GM12878 (cell line): ENCODE results near the gene CFAP52. TPM values are rescaled to one million over a fixed set of nuclear protein-coding genes. Genes with fewer than 3 reads are reported as not detected.

ENCODE experiments used
- ATAC-seq: fragments of 200-7000 bp; cut with Tn5 transposase; 3 replicates; pipeline ENCODE4 v1.9.1; 2020; ENCODE audit warnings: mild to moderate bottlenecking, moderate library complexity
- BruUV-seq: library from RNA; stranded (reverse); fragments of 400-500 nt; replicated peaks from 2 replicates; lab custom pipeline; 2021; lab: Mats Ljungman, UMichigan
- CTCF ChIA-PET: fragments of 300-600 bp; sonication (Branson Sonifier 250); formaldehyde crosslinking; extraction: SDS; loops from one replicate; lab custom pipeline; 2021; ENCODE audit warnings: inconsistent platforms; lab: Yijun Ruan, JAX
- POLR2A ChIA-PET: fragments of 350-600 bp; formaldehyde crosslinking; extraction: SDS; loops from one replicate; lab custom pipeline; 2021; ENCODE audit warnings: inconsistent platforms; lab: Charles Lee
- RAD21 ChIA-PET: fragments of 300-600 bp; sonication (Branson Sonifier 250); formaldehyde crosslinking; loops from one replicate; lab custom pipeline; 2023; ENCODE audit warnings: antibody characterized with exemption; ENCODE audit not compliant: unreplicated experiment; lab: Charles Lee
- SMC1A ChIA-PET: fragments of 300-600 bp; sonication (Branson Sonifier 250); formaldehyde crosslinking; loops from one replicate; lab custom pipeline; 2023; ENCODE audit not compliant: unreplicated experiment, uncharacterized antibody; lab: Charles Lee
- DNase-seq: peaks from one replicate; pipeline ENCODE4 v3.0.0-alpha.2; 2011; ENCODE audit warnings: low read depth, low spot score
- FAIRE-seq: peaks from 3 replicates; lab custom pipeline; 2011; peaks lifted over from hg19 to GRCh38; lab: Jason Lieb, UNC
- H2AFZ ChIP-seq: 2 replicates; pipeline ENCODE4 v1.6.0; 2011; ENCODE audit warnings: low read depth, low read length, control low read depth; ENCODE audit not compliant: control insufficient read depth
- H3K27ac ChIP-seq: 2 replicates; pipeline ENCODE4 v1.5.1; 2011; ENCODE audit warnings: control low read depth; ENCODE audit not compliant: control insufficient read depth, insufficient read depth
- H3K27me3 ChIP-seq, 2 experiments: replicated peaks in 1 of 2; 2 replicates each; pipeline versions ENCODE4 v1.6.0 to v1.6.1; 2011; ENCODE audit warnings: low read length in 1 of 2; ENCODE audit not compliant: control insufficient read depth in 2 of 2, insufficient read depth in 2 of 2
- H3K36me3 ChIP-seq, 2 experiments: 2 replicates each; pipeline ENCODE4 v1.5.1; 2011; ENCODE audit warnings: low read length in 1 of 2; ENCODE audit not compliant: control insufficient read depth in 2 of 2, insufficient read depth in 2 of 2
- H3K4me1 ChIP-seq: 2 replicates; pipeline ENCODE4 v1.6.1; 2011; ENCODE audit warnings: mild to moderate bottlenecking, low read length, moderate library complexity, mixed read lengths; ENCODE audit not compliant: control insufficient read depth, insufficient read depth
- H3K4me2 ChIP-seq: 2 replicates; pipeline ENCODE4 v1.6.0; 2011; ENCODE audit warnings: control low read depth; ENCODE audit not compliant: control insufficient read depth, insufficient read depth
- H3K4me3 ChIP-seq: fragments of 200-600 bp; sonication (generic); 2 replicates; pipeline ENCODE4 v1.5.1; 2016
- H3K79me2 ChIP-seq: 2 replicates; pipeline ENCODE4 v1.6.0; 2011; ENCODE audit warnings: low read length; ENCODE audit not compliant: control insufficient read depth, insufficient read depth
- H3K9ac ChIP-seq: 2 replicates; pipeline ENCODE4 v1.8.0; 2011; ENCODE audit warnings: low read length, control low read depth, mixed read lengths; ENCODE audit not compliant: control insufficient read depth, insufficient read depth
- H3K9me3 ChIP-seq: replicated peaks from 3 replicates; pipeline ENCODE4 v1.5.1; 2011; ENCODE audit warnings: mild to moderate bottlenecking, low read length; ENCODE audit not compliant: control insufficient read depth, insufficient read depth
- H4K20me1 ChIP-seq: 2 replicates; pipeline ENCODE4 v1.6.0; 2011; ENCODE audit not compliant: control insufficient read depth, insufficient read depth
- MTA2 ChIP-seq: fragments of 450-650 bp; IDR thresholded peaks from 2 replicates; pipeline ENCODE4 v1.6.1; 2016; ENCODE audit warnings: low read depth, mild to moderate bottlenecking, moderate library complexity
- NFYB ChIP-seq: IDR thresholded peaks from 2 replicates; pipeline ENCODE4 v1.6.1; 2011; ENCODE audit warnings: low read depth, mild to moderate bottlenecking, low read length, improper control_type of control experiment, moderate library complexity; ENCODE audit not compliant: insufficient read depth
- PAX8 ChIP-seq: fragments of 450-650 bp; IDR thresholded peaks from 2 replicates; pipeline ENCODE4 v1.6.1; 2017; ENCODE audit warnings: mild to moderate bottlenecking, moderate library complexity
- SIN3A ChIP-seq: IDR thresholded peaks from 2 replicates; pipeline ENCODE4 v1.6.1; 2012; ENCODE audit warnings: low read depth, low read length, improper control_type of control experiment
- SMC3 ChIP-seq: IDR thresholded peaks from 2 replicates; pipeline ENCODE4 v1.6.1; 2011; ENCODE audit warnings: low read length, improper control_type of control experiment, borderline replicate concordance
- SPI1 ChIP-seq: IDR thresholded peaks from 2 replicates; pipeline ENCODE4 v1.6.1; 2011; ENCODE audit warnings: low read depth, mild to moderate bottlenecking, low read length, moderate library complexity, borderline replicate concordance; ENCODE audit not compliant: insufficient read depth
- SRF ChIP-seq, 2 experiments: IDR thresholded peaks; 2 replicates each; pipeline ENCODE4 v1.6.1; 2011; ENCODE audit warnings: low read depth in 2 of 2, low read length in 2 of 2, mild to moderate bottlenecking in 1 of 2, moderate library complexity in 1 of 2
- WRNIP1 ChIP-seq: IDR thresholded peaks from 2 replicates; pipeline ENCODE4 v1.6.1; 2011; ENCODE audit warnings: low read depth, low read length, improper control_type of control experiment, borderline replicate concordance
- ZBED1 ChIP-seq: IDR thresholded peaks from 2 replicates; pipeline ENCODE4 v1.6.1; 2016; ENCODE audit warnings: borderline replicate concordance
- ZNF274 ChIP-seq: IDR thresholded peaks from one replicate; pipeline ENCODE4 v1.8.0; 2011; ENCODE audit not compliant: insufficient read length, insufficient read depth
- WGBS: methylation state at CpG from one replicate; pipeline ENCODE4 v1.1.6; 2016; ENCODE audit warnings: low lambda C conversion rate; ENCODE audit not compliant: insufficient replicate concordance, insufficient coverage; ENCODE audit errors: missing lambda C conversion rate; 5-methylcytosine and 5-hydroxymethylcytosine counted together
- in situ Hi-C: fragments of 300-500 bp; cut with MboI; formaldehyde crosslinking; loops from 9 replicates; pipeline ENCODE4 v1.14.3; 2018; ENCODE audit warnings: mixed read lengths
- intact Hi-C: fragments of 100-400 bp; cut with micrococcal nuclease; formaldehyde crosslinking; loops from one replicate; pipeline ENCODE4 v1.14.2; 2022; ENCODE audit not compliant: unreplicated experiment
- polyA plus RNA-seq, 11 experiments: library from polyadenylated mRNA; depleted of rRNA in 4 of 11; unstranded in 6 of 11; stranded (reverse) in 5 of 11; fragments of >200 nt; fragmentation: Nextera tagmentation in 4 of 11; fragmentation: Illumina TruSeq in 1 of 11; extraction: Ambion mirVana in 4 of 11; extraction: Trizol in 1 of 11; gene quantifications; 1 replicate in 1 of 11; 2 replicates in 10 of 11; pipeline versions ENCODE4 v1.2.1 to v1.2.3, GENCODE V29; 2011 to 2016; ENCODE audit warnings: inconsistent platforms in 2 of 11, missing spikeins in 2 of 11, low read depth in 1 of 11
- total RNA-seq, 4 experiments: library from RNA; depleted of rRNA in 3 of 4; stranded (reverse); fragments of >200 nt in 3 of 4; fragmentation: Illumina TruSeq in 1 of 4; extraction: Trizol in 1 of 4; gene quantifications; 2 replicates each; pipeline versions ENCODE4 v1.2.1 to v1.2.3, GENCODE V29; 2013 to 2021
- TF ChIP-seq, protein P1 (sequence below): IDR thresholded peaks from 2 replicates; pipeline ENCODE4 v1.6.1; 2011; ENCODE audit warnings: low read depth, low read length, improper control_type of control experiment, borderline replicate concordance
- TF ChIP-seq, protein P2 (sequence below): fragments of 450-650 bp; conservative IDR thresholded peaks from 2 replicates; pipeline ENCODE4 v1.6.1; 2017; ENCODE audit warnings: mild to moderate bottlenecking, moderate library complexity
- TF ChIP-seq, protein P3 (sequence below): IDR thresholded peaks from 2 replicates; pipeline ENCODE4 v1.6.1; 2012; ENCODE audit warnings: improper control_type of control experiment, low read depth, low read length; ENCODE audit not compliant: insufficient replicate concordance
- TF ChIP-seq, protein P4 (sequence below): fragments of 450-650 bp; IDR thresholded peaks from 2 replicates; pipeline ENCODE4 v1.6.1; 2017; ENCODE audit warnings: mild to moderate bottlenecking, low read depth, inconsistent platforms; ENCODE audit not compliant: poor library complexity, severe bottlenecking

CFAP52 gene
- total and polyA plus RNA-seq, 10 of the 15 experiments (the other 5 are each of a cell fraction or from before 2014, with no cell fraction given): 0.05 to 0.14 TPM; not detected in 8

DNA sequence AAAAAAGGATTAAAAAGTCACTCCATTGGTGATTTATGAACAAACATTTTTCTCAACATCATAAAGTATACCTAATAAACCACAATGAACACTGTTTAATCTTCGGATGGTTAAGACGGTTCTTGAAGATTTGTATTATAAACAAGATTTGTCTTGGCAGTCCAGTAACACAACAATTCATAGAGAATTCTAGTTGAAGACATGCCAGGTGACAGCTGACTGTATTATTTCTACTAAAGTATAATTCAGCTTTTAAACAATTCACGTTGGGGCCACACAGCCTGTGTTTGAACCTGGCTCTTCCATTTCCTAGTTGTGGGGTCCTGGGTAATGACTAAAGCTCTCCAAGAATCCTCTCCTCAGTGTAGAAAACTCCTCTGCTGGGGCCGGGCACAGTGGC, 22.8 kb upstream of the CFAP52 start:
- Histone ChIP-seq H3K9ac (no peak overlapping the region), H3K27ac (no peak overlapping the region), H3K79me2 (no peaks in the 10 kb centered on the region), H3K9me3 (no peaks in the 10 kb centered on the region), H4K20me1 (peaks cover 2% of the 10 kb centered on the region; the same call in 1 of the 2 replicates), H3K4me2 (no peak overlapping the region), H2AFZ (no peak overlapping the region), H3K36me3 (peaks cover 0 to 5% of the 10 kb centered on the region in 2 experiments; a peak in 3 of 4 replicates), H3K4me3 (no peak overlapping the region), H3K27me3 (no peaks in the 10 kb centered on the region), H3K4me1 (no peaks in the 10 kb centered on the region)
- SMC1A ChIA-PET: interaction anchor here (1.2 kb wide), 2 partner anchors 260 to 262 kb away, joined by 3 to 4 read pairs; no protein-coding TSS in a partner anchor
- BruUV-seq: no TSS peak
- in situ Hi-C loops (no loop called here), intact Hi-C loops (no loop called here)
- POLR2A ChIA-PET: no interaction called here
- ATAC-seq (no peak), FAIRE-seq (no peak), DNase-seq (no peak)
- CTCF ChIA-PET: interaction anchor here (1.3 to 1.5 kb wide), 3 partner anchors 31 to 557 kb away, joined by 4 to 5 read pairs (median 4); no protein-coding TSS in a partner anchor
- WGBS: over 99% methylated on average over 4 of the region's 4 CpGs
- RAD21 ChIA-PET: interaction anchor here (0.7 kb wide), 1 partner anchor 555 kb away, joined by 3 read pairs; no protein-coding TSS in a partner anchor
- no peak for TF ChIP-seq PAX8
- TF ChIP-seq NFYB: no peak
- TF ChIP-seq, protein P1, sequence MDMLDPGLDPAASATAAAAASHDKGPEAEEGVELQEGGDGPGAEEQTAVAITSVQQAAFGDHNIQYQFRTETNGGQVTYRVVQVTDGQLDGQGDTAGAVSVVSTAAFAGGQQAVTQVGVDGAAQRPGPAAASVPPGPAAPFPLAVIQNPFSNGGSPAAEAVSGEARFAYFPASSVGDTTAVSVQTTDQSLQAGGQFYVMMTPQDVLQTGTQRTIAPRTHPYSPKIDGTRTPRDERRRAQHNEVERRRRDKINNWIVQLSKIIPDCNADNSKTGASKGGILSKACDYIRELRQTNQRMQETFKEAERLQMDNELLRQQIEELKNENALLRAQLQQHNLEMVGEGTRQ: no peak
- TF ChIP-seq, protein P2, sequence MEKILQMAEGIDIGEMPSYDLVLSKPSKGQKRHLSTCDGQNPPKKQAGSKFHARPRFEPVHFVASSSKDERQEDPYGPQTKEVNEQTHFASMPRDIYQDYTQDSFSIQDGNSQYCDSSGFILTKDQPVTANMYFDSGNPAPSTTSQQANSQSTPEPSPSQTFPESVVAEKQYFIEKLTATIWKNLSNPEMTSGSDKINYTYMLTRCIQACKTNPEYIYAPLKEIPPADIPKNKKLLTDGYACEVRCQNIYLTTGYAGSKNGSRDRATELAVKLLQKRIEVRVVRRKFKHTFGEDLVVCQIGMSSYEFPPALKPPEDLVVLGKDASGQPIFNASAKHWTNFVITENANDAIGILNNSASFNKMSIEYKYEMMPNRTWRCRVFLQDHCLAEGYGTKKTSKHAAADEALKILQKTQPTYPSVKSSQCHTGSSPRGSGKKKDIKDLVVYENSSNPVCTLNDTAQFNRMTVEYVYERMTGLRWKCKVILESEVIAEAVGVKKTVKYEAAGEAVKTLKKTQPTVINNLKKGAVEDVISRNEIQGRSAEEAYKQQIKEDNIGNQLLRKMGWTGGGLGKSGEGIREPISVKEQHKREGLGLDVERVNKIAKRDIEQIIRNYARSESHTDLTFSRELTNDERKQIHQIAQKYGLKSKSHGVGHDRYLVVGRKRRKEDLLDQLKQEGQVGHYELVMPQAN: no peak
- TF ChIP-seq SMC3: no peak
- TF ChIP-seq ZBED1: no peak
- no peak for TF ChIP-seq SPI1
- TF ChIP-seq WRNIP1: no peak
- TF ChIP-seq ZNF274: no peak
- TF ChIP-seq, protein P3, sequence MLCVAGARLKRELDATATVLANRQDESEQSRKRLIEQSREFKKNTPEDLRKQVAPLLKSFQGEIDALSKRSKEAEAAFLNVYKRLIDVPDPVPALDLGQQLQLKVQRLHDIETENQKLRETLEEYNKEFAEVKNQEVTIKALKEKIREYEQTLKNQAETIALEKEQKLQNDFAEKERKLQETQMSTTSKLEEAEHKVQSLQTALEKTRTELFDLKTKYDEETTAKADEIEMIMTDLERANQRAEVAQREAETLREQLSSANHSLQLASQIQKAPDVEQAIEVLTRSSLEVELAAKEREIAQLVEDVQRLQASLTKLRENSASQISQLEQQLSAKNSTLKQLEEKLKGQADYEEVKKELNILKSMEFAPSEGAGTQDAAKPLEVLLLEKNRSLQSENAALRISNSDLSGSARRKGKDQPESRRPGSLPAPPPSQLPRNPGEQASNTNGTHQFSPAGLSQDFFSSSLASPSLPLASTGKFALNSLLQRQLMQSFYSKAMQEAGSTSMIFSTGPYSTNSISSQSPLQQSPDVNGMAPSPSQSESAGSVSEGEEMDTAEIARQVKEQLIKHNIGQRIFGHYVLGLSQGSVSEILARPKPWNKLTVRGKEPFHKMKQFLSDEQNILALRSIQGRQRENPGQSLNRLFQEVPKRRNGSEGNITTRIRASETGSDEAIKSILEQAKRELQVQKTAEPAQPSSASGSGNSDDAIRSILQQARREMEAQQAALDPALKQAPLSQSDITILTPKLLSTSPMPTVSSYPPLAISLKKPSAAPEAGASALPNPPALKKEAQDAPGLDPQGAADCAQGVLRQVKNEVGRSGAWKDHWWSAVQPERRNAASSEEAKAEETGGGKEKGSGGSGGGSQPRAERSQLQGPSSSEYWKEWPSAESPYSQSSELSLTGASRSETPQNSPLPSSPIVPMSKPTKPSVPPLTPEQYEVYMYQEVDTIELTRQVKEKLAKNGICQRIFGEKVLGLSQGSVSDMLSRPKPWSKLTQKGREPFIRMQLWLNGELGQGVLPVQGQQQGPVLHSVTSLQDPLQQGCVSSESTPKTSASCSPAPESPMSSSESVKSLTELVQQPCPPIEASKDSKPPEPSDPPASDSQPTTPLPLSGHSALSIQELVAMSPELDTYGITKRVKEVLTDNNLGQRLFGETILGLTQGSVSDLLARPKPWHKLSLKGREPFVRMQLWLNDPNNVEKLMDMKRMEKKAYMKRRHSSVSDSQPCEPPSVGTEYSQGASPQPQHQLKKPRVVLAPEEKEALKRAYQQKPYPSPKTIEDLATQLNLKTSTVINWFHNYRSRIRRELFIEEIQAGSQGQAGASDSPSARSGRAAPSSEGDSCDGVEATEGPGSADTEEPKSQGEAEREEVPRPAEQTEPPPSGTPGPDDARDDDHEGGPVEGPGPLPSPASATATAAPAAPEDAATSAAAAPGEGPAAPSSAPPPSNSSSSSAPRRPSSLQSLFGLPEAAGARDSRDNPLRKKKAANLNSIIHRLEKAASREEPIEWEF: no peak
- no peak for TF ChIP-seq MTA2
- no peak for TF ChIP-seq SIN3A
- TF ChIP-seq SRF (IDR thresholded peaks at IDR 0.05; ENCODE audit: low read depth in 2 of 2, low read length in 2 of 2): no peak
- TF ChIP-seq, protein P4, sequence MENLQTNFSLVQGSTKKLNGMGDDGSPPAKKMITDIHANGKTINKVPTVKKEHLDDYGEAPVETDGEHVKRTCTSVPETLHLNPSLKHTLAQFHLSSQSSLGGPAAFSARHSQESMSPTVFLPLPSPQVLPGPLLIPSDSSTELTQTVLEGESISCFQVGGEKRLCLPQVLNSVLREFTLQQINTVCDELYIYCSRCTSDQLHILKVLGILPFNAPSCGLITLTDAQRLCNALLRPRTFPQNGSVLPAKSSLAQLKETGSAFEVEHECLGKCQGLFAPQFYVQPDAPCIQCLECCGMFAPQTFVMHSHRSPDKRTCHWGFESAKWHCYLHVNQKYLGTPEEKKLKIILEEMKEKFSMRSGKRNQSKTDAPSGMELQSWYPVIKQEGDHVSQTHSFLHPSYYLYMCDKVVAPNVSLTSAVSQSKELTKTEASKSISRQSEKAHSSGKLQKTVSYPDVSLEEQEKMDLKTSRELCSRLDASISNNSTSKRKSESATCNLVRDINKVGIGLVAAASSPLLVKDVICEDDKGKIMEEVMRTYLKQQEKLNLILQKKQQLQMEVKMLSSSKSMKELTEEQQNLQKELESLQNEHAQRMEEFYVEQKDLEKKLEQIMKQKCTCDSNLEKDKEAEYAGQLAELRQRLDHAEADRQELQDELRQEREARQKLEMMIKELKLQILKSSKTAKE: no peak
